GM18499 (cell line): ENCODE measurements around the gene TMEM87B.

Experiments
- ATAC-seq: cut with Tn5 transposase; IDR thresholded peaks from one replicate; pipeline ENCODE4 v1.9.1; 2021; ENCODE audit warnings: moderate number of reproducible peaks; ENCODE audit not compliant: insufficient read depth, unreplicated experiment

TMEM87B gene

DNA sequence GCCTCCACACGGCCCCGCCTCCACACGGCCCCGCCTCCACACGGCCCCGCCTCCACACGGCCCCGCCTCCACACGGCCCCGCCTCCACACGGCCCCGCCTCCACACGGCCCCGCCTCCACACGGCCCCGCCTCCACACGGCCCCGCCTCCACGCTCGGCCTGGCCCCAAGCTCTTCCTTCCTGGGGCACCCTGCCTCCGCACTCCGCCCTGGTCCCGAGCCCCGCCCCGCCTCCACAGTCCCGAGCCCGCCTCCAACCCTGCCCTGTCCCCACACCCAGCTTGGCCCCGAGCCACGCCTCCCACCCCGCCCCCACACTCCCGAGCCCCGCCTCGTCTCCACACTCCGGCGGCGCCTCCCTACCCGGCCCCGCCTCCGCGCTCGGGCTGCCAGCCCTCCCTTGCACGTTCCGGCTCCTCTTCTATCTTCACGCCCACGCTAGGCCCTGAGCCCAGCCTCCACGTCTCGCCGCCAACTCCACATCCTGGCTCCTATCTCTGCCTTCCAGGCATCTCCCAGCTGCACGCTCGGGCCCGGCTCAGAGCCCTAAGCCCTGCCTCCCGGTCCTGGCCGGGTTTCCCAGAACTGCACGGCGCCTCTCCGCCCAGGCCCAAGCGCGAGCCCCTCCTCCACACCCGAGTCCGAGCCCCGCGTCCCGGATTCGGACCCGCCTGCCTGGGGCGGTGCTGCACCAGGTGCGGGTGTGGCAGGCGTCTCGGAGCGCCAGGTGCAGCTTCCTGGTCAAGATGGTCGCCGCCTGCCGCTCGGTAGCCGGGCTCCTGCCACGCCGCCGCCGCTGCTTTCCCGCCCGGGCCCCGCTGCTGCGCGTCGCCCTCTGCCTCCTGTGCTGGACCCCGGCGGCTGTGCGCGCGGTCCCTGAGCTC lies at the start of gene TMEM87B:
Gene TMEM87B (plus strand): TSS at position 423 of the 883 bp plus-strand sequence. CDS start 323 bp downstream, at position 746.
- peak; percentile 33 for ATAC-seq

- no peak for ATAC-seq
Observed at GRCh38 chr2:112005406-112006075, 49.5 kb upstream of the TMEM87B start.

- ATAC-seq: no peak
Observed at GRCh38 chr2:112006076-112006410, 49.0 kb upstream of the TMEM87B start.

GRCh38 chr2:112007493-112007892 lies 47.6 kb upstream of the TMEM87B start:
- no peak for ATAC-seq

DNA sequence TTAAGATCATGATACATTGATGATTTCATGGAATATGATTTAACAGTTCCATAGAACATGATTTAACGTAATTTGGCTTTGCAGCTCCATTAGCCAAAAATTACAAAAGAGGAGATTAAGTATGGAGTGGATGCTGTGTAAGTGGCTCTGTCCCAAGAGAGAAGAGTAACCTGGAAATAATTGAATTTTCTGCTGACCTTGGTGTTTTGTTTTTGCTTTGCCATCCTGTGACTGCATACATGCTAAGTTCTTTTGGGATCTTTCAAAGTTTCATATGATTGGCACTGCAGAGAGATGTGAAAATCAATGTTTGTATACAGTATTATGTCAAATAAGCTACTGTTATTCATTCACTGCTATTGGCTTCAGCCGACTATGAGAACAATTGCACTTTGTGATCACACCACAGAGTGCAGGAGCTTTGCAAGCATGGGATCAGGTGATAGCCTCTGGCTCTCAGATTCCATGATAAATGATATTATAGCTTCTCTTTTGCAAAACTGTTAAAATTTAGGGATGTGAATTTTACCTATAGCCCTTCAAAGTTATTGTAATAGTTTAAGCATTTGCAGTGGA lies 46.1 kb upstream of the TMEM87B start:
- no peak for ATAC-seq

GRCh38 chr2:112010751-112011150 lies 44.3 kb upstream of the TMEM87B start:
- no peak for ATAC-seq

DNA sequence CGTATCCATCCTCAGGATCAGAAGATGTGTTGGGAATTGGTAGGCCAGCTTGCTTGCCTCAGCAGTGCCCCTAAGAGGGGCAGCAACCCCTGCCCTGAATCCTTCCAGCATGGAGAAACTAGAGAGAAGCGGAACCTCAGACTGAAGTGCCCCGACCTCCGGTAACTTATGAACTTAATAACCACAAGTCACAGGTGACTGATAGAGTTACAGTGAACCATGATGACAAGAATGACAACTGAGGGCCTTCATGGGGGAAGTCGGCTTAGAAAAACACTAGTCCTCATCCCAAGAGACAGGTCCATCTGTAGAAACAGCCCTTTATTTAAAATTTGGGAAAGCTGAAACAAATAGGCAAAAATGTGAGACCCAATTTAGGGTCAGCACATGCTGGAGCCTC lies 42.5 kb upstream of the TMEM87B start:
- ATAC-seq: no peak

- no peak for ATAC-seq
Observed at GRCh38 chr2:112018846-112019245, 36.2 kb upstream of the TMEM87B start.

- no peak for ATAC-seq
Observed at GRCh38 chr2:112019569-112019982, 35.5 kb upstream of the TMEM87B start.

DNA sequence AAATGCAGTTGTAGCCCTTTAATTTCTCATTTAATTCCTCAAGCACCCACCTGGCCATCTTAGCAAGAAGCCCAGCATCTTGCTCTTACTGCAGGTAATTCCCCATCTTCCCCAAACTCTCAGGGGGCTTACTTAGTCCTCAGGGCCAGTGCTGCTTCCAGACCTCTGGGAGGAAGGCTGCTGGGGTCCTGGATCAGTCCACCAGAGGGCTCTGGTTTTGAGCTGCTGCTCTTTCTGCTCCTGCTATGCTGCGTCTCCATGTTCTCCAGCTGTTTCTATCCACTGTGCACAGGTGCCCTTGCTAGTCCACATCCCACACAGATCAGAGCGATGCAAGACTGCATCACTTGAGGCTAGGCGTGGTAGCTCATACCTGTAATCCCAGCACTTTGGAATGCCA lies 34.5 kb upstream of the TMEM87B start:
- ATAC-seq: no peak

GRCh38 chr2:112021290-112021689 lies 33.8 kb upstream of the TMEM87B start:
- no peak for ATAC-seq

DNA sequence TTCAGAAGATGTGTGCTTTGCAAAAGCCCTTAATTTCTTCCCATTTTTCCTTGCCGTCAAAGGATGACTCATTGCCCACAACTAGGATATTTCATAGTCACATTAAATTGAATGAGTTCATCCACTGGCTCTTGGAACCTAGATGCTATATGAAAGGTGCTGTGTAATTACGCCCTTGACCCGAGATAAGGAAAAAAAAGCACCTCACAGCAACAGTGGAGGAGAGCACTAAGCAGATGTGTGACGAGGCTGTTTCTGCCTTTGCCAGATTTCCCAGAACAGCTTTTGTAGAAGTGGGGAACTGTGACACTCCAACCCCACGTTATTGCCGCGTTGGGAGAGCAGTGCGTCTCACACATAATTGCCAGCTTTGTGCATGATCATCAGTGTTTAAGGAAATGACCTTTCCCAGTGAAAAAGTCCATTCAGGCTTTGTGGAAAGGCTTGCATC lies 33.3 kb upstream of the TMEM87B start:
- ATAC-seq: no peak

DNA sequence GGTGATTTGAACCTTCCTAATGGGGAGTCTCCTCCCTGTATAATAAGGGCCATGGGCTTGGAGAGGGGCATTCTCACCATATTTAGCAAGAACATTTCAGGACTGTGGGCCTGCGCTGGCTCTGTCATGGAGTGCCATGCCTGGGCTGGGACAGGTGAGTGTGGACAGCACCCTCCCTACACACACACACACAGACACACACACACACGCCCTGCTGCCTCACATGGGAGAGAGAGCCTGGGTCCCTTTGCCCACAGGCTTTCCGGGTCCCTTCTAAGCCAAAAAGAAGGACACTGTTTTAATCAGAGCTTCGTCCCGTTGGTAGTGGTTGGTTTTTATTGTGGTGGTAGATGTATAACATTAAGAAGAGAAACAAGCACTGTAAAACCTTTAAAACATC lies 31.4 kb upstream of the TMEM87B start:
- no peak for ATAC-seq

DNA sequence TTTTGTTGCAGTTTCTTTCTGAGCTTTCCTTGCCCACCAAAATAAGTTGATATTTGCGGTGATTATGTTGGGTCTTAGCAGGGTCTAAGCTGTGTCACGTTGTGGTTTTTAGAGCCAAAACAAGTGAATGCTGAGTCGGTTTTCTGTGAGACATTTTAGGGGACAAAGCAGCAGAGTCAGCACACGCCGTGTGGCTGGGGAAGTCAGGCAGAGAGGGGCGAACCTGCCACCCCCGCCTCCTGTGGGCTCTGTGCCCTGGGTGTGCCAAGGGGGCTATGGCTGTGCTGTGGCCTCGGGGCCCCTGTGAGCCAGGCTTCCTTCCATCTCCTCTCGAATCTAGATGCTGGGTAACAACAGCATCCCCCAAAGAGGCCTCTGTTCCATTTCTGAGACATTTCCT lies 30.8 kb upstream of the TMEM87B start:
- ATAC-seq: no peak

GRCh38 chr2:112024896-112025491 lies 30.1 kb upstream of the TMEM87B start:
- no peak for ATAC-seq

GRCh38 chr2:112026509-112026908 lies 28.6 kb upstream of the TMEM87B start:
- no peak for ATAC-seq

GRCh38 chr2:112027767-112028166 lies 27.3 kb upstream of the TMEM87B start:
- no peak for ATAC-seq

DNA sequence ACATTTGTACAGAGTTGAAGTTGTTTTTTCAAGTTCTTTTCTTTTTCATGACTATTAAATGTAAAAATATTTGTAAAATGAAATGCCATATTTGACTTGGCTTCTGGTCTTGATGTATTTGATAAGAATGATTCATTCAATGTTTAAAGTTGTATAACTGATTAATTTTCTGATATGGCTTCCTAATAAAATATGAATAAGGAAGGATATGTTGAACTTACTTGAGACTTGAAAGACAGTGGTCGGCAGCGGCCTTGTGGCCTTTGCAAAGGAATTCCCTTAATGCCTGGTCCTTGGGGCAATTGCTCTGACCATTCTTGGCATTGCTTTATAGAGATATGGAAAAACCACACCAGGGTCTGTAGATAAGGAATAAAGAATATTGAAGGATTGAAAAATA lies 25.9 kb upstream of the TMEM87B start:
- ATAC-seq: no peak

DNA sequence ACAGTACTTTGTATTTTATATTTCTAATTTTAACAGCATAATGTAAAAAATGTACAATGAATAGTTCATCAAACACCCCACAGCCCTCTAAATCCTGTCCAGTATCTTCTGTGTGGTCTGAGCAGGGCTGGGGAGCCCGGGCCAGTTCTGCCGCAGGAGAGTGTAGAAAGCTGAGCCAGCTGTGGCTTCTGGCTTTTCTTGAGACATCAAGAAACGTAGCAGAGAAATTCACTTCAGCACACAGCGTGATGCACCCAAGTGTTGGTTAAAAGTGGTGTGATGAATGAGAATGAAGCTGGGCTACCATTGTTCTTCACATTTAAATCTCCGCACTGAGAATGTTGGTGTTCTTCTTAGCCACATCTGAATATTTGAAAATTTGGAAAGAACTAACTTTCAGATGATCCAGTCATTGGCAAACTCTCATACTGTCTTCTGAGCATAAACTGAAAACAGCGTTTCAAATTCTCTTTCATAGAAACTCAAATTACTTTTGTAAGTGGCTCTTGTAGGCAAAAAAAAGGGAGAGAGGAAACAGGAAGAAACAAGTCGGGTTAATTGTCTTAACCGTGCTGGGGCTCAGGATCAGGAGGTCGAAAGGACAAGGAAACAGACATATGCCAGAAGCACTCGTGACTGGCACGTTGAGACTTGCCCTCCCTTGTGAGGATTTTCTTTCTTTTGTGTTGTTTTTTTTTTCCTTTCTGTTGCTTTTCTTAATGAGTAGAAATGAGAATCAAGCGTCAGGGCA lies 23.4 kb upstream of the TMEM87B start:
- ATAC-seq: no peak

GRCh38 chr2:112032224-112032586 lies 22.9 kb upstream of the TMEM87B start:
- ATAC-seq: no peak
